22Rv1 (cell line): Measurements from ENCODE around the gene SORCS2.

ENCODE experiments used
- H3K27ac ChIP-seq: fragments of 450-650 bp; 2 replicates; pipeline ENCODE4 v1.5.1; 2017
- CTCF ChIP-seq: fragments of 450-650 bp; IDR thresholded peaks from 2 replicates; pipeline ENCODE4 v1.5.1; 2017; ENCODE audit warnings: mild to moderate bottlenecking
- ZFX ChIP-seq: fragments of 450-650 bp; IDR thresholded peaks from 2 replicates; pipeline ENCODE4 v1.6.1; 2017; ENCODE audit warnings: antibody characterized with exemption, borderline replicate concordance

Gene SORCS2

GRCh38 chr4:7782783-7783182 is 590.4 kb downstream of the SORCS2 start:
- TF ChIP-seq ZFX (no peak), CTCF (no peak)
- H3K27ac ChIP-seq: no peak overlapping the region

- H3K27ac ChIP-seq: no peak overlapping the region
- TF ChIP-seq CTCF (no peak), ZFX (no peak)
Observed at GRCh38 chr4:7783541-7783940, 591.2 kb downstream of the SORCS2 start.

GRCh38 chr4:7784131-7784870 is 592.0 kb downstream of the SORCS2 start:
- TF ChIP-seq ZFX (no peak), CTCF (no peak)
- no peak overlapping the region for H3K27ac ChIP-seq

DNA sequence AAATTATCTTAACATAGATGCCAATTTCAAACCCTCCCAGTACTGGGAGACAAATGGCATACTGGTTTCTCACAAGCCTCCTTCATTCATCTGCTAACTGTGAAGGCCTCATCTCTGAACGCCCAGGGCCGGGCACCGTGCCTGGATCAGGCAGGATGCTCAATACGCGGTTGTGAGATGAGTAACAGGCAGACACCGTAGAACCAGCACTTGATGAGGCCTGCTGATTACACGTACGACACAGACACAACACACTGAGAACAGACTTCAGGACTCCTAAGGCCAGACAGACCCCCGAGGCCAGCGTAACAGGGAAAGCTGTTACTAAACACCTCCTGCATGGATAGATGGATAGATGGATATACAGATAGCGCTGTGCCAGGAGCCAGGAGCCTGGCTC is 592.7 kb downstream of the SORCS2 start:
- TF ChIP-seq ZFX: no peak
- no peak for TF ChIP-seq CTCF
- H3K27ac ChIP-seq: no peak overlapping the region

- TF ChIP-seq ZFX (no peak), CTCF (no peak)
- H3K27ac ChIP-seq: no peak overlapping the region
Observed at GRCh38 chr4:7786040-7786439, 593.7 kb downstream of the SORCS2 start.

GRCh38 chr4:7786517-7786916 is 594.2 kb downstream of the SORCS2 start:
- no peak overlapping the region for H3K27ac ChIP-seq
- TF ChIP-seq CTCF: no peak
- no peak for TF ChIP-seq ZFX

DNA sequence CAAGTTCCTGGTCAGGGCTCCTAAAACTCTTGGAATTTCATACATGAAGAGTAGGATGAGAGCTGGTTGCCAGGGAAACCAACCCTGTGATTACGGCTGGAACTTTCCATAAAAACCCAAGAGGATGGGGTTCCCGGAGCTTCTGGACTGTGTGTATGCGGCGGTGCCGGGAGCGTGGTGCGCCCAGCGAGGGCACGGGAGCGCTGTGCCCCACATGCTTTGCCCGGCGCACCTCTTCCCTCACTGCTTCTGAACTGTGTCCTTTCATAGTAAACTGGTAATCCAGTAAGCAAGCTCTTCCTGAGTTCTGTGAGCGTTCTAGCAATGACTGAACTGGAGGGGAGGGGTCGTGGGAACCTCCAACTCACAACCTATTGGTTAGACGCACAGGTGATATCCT is 594.7 kb downstream of the SORCS2 start:
- TF ChIP-seq ZFX (no peak), CTCF (no peak)
- no peak overlapping the region for H3K27ac ChIP-seq
